ENCODE results near the gene NUP58. TPM values are rescaled to one million over a fixed set of nuclear protein-coding genes. Genes with fewer than 3 reads are reported as not detected.
"Not testable (repeated sequence)": the region's sequence is repeated elsewhere in the genome, so short reads cannot be mapped to it uniquely, and the experiment has no call there.

NUP58 gene
- total RNA-seq, 1 donor: 46.3 TPM

DNA sequence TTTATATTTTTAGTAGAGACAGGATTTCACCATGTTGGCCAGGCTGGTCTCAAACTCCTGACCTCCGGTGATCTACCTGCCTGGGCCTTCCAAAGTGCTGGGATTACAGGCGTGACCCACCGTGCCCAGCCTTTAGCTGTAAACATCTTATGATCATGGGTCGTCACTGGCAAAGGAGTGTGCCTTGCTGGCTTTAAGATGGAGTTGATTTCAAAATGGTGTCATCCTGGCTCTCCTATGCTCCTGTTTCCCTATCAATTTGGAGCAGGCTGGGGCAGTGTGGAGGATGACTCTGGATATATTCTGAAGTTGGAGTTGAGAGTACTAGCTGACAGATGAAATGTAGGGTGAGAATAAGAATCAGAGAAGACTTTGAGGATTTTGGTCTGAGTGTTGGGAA is 51.9 kb downstream of the NUP58 start:
- no peak overlapping the region for H3K4me2 ChIP-seq (ENCODE audit: insufficient read depth, low read length)
- H4K20me1 ChIP-seq (ENCODE audit: insufficient read depth, low read length): no peaks in the 10 kb centered on the region
- no peak overlapping the region for H3K27ac ChIP-seq (ENCODE audit: low read depth, low read length)
- no peaks in the 10 kb centered on the region for H3K36me3 ChIP-seq (ENCODE audit: insufficient read depth, low read length)
- no peak overlapping the region for H3K4me3 ChIP-seq (ENCODE audit: insufficient read depth, low read length)
- no peak overlapping the region for H2AFZ ChIP-seq (ENCODE audit: low read length)
- TF ChIP-seq CTCF (IDR thresholded peaks at IDR 0.05; ENCODE audit: extremely low read depth, low read depth, low read length): no peak
- no peaks in the 10 kb centered on the region for H3K79me2 ChIP-seq (ENCODE audit: insufficient read depth, low read length)
- H3K9me3 ChIP-seq (ENCODE audit: low read depth, low read length): no peaks in the 10 kb centered on the region
- peaks cover 7% of the 10 kb centered on the region for H3K27me3 ChIP-seq (ENCODE audit: insufficient read depth, low read length)
- no peaks in the 10 kb centered on the region for H3K4me1 ChIP-seq (ENCODE audit: insufficient read depth, low read length)
- DNase-seq (ENCODE audit: insufficient read length, low spot score, missing footprints): no peak

DNA sequence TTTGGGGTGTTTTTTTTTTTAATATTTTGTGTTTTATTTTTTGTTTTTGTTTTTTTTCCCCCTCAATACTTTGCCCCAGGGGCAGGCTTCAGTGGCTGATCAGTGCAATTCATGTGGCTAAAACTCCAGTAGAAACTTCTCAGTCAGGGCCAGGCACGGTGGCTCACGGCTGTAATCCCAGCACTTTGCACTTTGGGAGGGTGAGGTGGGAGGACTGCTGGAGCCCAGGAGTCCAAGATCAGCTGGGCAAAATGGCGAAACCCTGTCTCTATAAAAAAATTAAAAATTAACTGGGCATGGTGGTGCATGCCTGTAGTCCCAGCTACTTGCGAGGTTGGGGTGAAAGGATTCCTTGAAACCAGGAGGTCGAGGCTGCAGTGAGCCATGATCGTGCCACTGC is 53.0 kb downstream of the NUP58 start:
- H3K4me2 ChIP-seq (ENCODE audit: insufficient read depth, low read length): no peak overlapping the region
- H2AFZ ChIP-seq (ENCODE audit: low read length): no peak overlapping the region
- no peak for TF ChIP-seq CTCF (IDR thresholded peaks at IDR 0.05; ENCODE audit: extremely low read depth, low read depth, low read length)
- H3K36me3 ChIP-seq (ENCODE audit: insufficient read depth, low read length): no peaks in the 10 kb centered on the region
- H3K9me3 ChIP-seq (ENCODE audit: low read depth, low read length): no peaks in the 10 kb centered on the region
- H3K27ac ChIP-seq (ENCODE audit: low read depth, low read length): no peak overlapping the region
- peaks cover 2% of the 10 kb centered on the region for H3K27me3 ChIP-seq (ENCODE audit: insufficient read depth, low read length)
- H4K20me1 ChIP-seq (ENCODE audit: insufficient read depth, low read length): no peaks in the 10 kb centered on the region
- H3K4me3 ChIP-seq (ENCODE audit: insufficient read depth, low read length): no peak overlapping the region
- H3K79me2 ChIP-seq (ENCODE audit: insufficient read depth, low read length): no peaks in the 10 kb centered on the region
- no peak for DNase-seq (ENCODE audit: insufficient read length, low spot score, missing footprints)
- H3K4me1 ChIP-seq (ENCODE audit: insufficient read depth, low read length): no peaks in the 10 kb centered on the region

GRCh38 chr13:25360443-25360842 is 59.0 kb downstream of the NUP58 start:
- not testable (repeated sequence) for H3K4me3 ChIP-seq (ENCODE audit: insufficient read depth, low read length); H2AFZ ChIP-seq (ENCODE audit: low read length); H3K36me3 ChIP-seq (ENCODE audit: insufficient read depth, low read length); H3K27me3 ChIP-seq (ENCODE audit: insufficient read depth, low read length); H4K20me1 ChIP-seq (ENCODE audit: insufficient read depth, low read length); H3K79me2 ChIP-seq (ENCODE audit: insufficient read depth, low read length); H3K4me1 ChIP-seq (ENCODE audit: insufficient read depth, low read length); H3K27ac ChIP-seq (ENCODE audit: low read depth, low read length); DNase-seq (ENCODE audit: insufficient read length, low spot score, missing footprints); H3K4me2 ChIP-seq (ENCODE audit: insufficient read depth, low read length); H3K9me3 ChIP-seq (ENCODE audit: low read depth, low read length)

- Histone ChIP-seq H4K20me1 (ENCODE audit: insufficient read depth, low read length) (no peaks in the 10 kb centered on the region), H3K27ac (ENCODE audit: low read depth, low read length) (no peak overlapping the region), H3K36me3 (ENCODE audit: insufficient read depth, low read length) (no peaks in the 10 kb centered on the region), H3K27me3 (ENCODE audit: insufficient read depth, low read length) (peaks cover 17% of the 10 kb centered on the region), H3K4me1 (ENCODE audit: insufficient read depth, low read length) (no peaks in the 10 kb centered on the region), H3K4me2 (ENCODE audit: insufficient read depth, low read length) (no peak overlapping the region), H3K79me2 (ENCODE audit: insufficient read depth, low read length) (no peaks in the 10 kb centered on the region), H3K9me3 (ENCODE audit: low read depth, low read length) (no peaks in the 10 kb centered on the region), H3K4me3 (ENCODE audit: insufficient read depth, low read length) (no peak overlapping the region), H2AFZ (ENCODE audit: low read length) (no peak overlapping the region)
- no peak for TF ChIP-seq CTCF (IDR thresholded peaks at IDR 0.05; ENCODE audit: extremely low read depth, low read depth, low read length)
- no peak for DNase-seq (ENCODE audit: insufficient read length, low spot score, missing footprints)
These were observed 64.4 kb downstream of the NUP58 start for GRCh38 chr13:25365720-25366235.

Data from osteoblast (primary cell).